Hematopoietic multipotent progenitor cell treated with erythropoietin and hydrocortisone succinate and interleukin-3 and kit ligand, for 17 days (in vitro differentiated cells): Measurements from ENCODE around the gene DOK1.
"Not testable (repeated sequence)": the region's sequence is repeated elsewhere in the genome, so short reads cannot be mapped to it uniquely, and the experiment has no call there.

Experiments
- DNase-seq: peaks from one replicate; pipeline ENCODE4 v3.0.0-alpha.2; 2015; ENCODE audit warnings: low spot score

DOK1 gene

DNA sequence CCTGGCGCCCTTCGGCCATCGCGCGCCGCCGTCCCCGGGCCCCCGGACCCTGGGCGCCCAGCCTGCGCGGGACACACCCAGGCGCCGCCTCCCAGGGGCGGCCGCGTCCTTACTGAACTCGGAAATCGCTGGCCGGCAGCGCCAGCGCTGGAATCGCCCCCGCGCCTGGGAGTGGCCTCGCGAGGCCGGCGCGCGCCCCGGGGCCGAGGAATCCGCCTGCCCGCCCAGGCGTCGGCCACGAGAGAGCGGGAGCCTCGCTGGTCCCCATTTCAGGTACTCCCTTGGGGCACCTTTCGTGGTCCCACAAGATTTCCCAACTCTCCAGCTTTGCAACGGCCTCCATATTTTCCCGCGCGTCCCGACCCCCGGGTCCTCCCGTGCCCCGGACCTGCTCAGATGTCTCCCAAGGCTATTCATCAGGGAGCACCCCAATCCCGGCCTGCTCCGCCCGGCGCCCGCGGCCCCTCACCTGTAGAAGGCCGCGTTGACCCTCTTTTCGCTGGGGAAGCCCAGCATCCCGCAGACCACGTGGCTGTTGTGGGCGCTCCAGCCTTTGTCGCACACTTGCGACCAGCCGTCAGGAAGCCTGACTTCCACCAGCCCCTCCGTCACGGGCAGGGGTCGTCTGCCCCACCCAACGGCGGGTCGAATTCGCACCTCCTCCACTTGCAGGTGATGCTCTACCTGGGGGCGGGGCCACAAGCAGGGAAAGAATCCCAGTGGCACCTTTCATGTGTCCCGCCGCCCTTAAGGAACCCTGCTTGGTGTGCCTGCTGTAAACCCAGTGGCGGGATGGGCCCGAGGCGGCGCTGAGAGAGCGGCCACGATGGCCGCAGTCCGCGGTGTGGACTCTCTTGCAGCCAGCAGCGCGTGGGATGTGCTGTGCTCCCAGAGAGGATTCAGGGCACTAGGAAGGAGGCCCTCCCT, 5.4 kb upstream of the DOK1 start:
- DNase-seq, result peak; percentile 18

DNA sequence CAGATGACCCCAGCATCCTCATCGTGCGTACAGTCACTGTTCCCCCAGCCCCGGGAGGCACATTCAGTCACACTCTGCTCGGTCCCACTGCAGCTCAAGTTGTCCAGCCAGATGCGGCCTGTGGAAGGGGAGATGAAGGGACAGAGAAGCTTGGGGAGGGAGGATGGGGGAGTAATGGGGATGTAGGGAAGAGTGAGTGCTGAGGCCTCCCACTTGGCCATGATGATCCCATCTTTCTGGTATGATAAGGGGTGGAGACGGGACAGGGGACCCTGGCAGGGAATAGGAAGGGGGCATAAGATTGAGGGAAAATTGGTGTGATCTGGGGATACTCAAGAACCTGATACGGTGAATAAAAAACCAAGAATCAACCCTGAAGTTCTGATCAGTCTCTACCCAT, 4.3 kb upstream of the DOK1 start:
- no peak for DNase-seq

DNA sequence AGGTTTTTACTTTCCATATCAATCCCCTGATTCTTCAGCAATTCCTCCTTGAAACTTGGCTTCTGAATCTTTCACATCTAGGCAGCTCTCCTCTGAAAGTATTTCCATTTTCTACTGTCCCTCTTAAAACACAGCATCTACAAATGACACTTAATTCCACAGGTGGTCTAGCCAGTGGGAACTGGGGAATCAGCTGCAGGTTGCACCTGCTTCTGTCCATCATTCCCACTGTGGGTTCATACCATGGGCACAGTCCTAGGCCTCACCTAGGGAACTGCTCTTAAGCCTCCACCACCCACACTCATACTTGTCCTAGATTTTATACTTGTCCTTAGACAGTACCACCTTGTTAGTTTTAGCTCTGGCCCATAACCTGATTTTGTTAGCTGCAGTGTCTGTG, 3.0 kb upstream of the DOK1 start:
- no peak for DNase-seq

DNA sequence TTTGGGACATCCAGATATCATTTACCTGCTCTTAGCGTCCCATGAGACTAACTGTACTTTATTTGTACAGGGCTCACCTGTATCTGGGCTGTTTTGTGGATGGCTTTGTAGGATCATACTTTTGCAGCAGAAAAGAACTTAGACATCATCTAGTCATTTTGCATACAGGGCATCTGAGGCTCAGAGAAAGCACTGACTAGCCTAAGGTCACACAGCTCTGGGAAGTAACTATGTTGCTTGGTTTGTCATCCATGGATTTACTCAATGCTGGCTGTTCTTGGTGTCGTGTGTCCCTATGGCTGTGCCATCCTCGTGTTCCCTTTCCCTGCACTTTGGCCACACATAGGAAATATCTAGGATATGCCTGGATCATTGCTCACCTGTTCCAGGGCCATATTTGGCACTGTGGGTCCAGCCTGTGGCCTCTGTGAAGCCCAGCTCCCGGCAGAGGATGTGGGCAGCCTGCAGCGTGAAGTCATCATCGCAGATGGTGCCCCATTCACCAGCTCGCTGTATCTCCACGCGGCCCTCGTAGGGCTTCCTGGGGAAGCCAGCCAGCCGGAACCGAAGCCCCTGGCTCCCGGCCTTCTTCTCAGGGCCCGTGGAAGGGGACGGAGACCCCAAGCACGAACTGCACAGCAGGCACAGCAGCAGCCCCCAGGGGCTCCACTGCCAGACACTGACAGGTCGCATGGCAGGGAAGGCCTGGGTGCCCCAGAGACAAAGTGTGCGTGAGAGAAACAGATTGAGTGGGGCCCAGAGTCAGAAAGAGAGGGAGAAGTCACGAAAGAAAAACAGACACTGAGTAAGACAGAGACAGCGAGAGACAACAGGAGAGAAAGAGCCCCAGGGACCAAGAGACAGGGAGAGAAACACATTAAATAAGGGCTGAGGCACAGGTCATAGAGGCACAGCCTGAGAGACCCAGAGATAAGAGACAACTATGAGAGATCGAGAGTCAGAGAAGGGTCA, 2.3 kb upstream of the DOK1 start:
- no peak for DNase-seq

DNA sequence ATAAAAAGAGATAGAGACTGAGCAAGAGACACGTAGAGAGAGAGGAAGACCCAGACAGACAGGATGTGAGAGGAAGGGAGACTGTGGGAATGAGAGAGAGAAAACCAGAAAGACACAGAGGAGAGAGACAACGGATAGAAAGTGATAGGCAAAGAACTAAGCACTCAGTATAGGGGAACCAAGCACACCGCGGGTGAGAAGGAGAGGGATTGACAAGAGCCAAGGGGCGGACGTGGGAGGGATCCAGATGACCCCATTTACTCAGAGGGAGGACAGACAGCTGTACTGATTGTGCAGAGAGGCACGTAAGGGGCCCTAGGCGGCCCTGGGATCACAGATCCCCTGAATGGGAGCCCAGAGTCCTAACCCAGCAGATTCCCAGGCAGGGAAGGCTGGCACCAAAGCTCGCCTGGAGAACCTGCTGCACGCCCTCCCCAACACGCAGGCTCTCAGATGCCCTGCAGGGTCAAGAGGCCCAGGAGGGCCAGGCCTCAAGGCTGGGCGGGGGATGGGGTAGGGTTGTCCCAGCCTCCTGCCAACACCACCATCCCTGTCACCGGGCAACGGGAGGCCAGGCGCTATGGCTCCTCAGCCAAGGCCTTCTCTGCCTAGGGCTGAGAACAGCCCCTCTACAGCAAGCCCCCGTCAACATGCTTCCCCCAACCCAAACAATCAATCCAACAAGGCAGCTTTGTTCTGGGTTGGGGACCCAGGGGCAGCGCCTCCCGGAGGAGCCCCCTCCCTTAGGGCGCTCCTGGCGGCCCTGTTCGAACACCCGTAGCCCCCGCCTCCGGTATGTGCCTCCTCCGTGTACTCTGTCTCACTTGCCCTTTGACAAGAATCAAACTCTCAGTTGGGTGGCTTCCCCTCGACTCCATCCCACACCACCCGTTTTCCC, 1.4 kb upstream of the DOK1 start:
- no peak for DNase-seq

DNA sequence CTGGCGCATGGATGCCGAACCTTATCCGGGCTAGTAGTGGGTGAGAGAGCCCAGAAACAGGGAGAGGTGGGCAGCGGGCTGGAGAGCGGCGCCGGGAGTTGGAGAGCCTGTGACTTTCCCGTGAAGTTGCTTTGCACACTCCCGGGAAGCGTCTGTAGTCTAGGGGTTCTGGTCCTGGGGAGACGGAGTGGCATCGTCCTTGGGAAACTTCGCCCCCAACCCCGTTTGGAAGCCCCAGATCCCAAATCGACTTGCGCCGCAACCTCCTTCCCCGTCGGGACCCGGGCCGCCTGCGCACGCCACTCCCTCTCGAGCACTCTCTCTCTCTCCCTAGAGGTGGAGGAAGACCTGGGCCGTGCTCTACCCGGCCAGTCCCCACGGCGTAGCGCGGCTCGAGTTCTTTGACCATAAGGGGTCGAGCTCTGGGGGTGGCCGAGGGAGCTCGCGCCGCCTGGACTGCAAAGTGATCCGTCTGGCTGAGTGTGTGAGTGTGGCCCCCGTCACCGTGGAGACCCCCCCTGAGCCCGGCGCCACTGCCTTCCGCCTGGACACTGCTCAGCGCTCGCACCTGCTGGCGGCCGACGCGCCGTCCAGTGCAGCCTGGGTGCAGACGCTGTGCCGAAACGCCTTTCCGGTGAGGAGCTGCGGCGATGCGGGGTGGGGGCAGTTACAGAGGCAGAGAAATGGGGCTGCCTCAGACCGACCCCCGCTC, 456 bp downstream of the DOK1 start:
- DNase-seq, result no peak

DNA sequence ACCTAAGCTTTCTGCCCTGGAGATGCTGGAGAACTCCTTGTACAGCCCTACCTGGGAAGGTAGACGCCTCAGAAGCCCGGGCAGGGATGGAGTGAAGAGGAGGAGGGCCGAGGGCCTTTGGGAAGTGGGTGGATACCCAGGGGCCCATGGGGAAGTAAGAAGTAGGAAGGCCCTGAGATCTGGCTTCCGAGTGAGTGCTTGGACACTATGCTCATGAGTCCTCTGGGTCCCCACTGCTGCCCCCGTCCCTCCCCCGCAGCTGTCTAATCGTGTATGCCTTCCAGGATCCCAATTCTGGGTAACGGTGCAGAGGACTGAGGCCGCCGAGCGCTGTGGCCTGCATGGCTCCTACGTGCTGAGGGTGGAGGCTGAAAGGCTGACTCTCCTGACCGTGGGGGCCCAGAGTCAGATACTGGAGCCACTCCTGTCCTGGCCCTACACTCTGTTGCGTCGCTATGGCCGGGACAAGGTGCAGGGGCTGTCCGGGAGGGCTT, 1.1 kb downstream of the DOK1 start:
- DNase-seq, result no peak

DNA sequence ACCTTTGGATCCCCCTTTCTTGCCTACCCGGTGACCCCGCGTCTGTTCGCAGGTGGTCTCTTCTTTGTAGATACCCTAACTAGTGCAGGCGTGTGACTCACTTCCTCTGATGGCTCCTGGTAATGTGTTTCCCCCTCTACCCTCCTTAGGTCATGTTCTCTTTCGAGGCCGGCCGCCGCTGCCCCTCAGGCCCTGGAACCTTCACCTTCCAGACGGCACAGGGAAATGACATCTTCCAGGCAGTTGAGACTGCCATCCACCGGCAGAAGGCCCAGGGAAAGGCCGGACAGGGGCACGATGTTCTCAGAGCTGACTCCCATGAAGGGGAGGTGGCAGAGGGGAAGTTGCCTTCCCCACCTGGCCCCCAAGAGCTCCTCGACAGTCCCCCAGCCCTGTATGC, 1.6 kb downstream of the DOK1 start:
- no peak for DNase-seq

DNA sequence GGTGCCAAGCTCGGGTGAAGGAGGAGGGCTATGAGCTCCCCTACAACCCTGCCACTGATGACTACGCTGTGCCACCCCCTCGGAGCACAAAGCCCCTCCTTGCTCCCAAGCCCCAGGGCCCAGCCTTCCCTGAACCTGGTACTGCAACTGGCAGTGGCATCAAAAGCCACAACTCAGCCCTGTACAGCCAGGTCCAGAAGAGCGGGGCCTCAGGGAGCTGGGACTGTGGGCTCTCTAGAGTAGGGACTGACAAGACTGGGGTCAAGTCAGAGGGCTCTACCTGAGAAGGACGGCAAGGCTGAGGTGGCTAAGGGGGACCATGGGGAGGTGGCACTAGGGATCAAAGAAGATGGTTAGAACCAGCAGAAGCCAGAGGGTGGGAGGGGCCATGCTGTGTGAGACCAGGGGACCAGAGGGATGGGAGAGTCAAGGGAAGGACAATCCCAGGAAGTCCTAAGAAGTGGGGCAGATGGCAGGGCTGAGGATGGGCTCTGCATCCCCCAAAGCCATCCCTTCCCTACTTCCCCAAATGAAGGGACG, 2.4 kb downstream of the DOK1 start:
- DNase-seq, result no peak

DNA sequence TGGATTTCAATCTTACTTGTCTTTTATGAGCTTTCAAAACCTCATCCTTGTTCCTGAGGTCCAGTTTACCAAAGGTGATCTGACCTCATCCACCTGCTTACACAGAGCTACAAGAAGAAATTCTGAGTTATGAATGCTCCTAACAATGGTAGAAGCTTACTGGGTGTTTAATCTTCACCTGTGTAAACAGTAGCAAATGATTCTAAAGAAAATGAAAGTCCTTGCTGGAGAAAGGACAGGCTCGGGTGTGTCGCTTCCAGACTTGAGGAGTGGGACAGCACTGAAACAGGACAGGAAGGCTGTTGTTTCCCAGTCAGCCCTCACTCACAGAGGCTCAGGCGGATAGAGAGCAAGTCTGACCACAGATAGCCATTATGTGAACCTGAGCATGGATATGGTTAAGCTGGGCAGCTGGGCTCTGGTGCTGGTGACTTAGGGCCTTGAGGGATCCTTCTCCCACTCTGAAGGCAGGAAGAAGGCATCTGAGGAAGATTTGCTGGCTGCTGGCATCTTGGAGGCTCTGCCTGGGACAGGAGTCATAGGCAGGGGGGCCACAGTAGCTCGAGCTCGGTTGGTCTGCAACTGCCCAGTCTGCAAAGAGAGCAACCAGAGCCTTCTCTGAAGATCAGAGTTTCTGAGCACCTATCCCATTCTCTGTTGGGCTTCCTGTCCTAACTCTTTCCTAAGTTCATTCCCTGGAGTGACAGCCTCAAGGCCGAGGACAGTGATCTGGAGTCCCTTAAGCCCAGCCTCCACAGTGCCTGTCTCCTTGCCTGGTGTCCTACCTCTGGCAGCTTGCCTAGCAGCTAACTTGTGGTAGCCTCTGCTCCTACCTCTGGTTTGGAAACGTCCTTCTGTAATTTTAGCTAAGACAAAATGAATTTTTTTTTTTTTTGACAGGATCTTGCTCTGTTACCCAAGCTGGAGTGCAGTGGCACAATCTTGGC, 4.0 kb downstream of the DOK1 start:
- DNase-seq, result no peak

DNA sequence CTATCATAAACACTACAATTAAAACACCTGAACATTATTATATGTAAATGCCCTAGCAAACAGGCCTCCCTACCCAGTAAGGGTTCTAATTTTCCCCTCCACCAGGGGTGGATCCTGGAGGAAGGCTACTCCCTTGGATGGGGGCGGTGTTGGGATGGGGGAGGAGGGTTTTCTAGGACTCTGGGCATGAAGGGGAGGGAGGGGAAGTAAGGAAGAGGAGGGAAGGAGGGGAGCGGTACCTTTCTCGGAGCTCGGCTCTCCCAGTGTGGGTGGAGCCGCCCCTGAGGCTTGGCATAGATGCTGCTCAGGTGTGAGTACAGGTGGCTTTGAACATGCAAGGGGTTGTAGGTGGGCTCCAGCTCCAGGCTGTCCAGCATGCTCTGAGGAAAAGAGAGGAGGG, 5.4 kb downstream of the DOK1 start:
- DNase-seq, result no peak

DNA sequence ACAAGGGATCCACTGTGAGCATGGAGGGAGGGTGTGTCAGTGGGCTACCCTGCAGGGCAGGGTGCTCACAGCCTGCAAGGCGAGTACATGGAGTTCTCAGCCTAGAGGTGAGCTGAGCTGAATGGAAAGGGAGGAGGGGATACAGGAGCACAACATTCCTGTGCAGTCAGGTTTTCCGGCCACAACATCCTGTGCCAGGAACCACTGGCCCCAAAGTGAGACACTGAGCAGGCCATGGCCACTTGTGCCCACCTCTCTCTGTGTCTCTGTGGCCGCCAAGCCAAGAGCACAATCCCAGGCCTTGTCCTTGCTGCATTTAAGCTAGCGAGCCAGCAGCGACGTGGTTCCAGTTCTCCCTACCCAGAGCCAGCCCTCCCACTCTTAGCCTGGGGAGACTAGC, 6.1 kb downstream of the DOK1 start:
- no peak for DNase-seq

DNA sequence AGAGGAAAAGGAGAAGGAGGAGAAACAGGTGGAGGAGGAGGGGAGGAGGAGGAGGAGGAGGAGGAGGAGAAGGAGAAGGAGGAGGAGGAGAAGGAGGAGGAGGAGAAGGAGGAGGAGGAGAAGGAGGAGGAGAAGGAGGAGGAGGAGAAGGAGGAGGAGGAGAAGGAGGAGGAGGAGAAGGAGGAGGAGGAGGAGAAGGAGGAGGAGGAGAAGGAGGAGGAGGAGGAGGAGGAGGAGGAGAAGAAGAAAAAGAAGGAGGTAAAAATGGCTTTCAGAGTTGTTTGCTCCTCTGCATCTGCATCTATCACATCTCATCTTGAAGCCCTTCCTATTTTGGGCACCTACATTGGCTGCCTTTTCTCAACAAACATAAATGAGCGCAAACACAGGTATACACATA, 6.5 kb downstream of the DOK1 start:
- not testable (repeated sequence) for DNase-seq

DNA sequence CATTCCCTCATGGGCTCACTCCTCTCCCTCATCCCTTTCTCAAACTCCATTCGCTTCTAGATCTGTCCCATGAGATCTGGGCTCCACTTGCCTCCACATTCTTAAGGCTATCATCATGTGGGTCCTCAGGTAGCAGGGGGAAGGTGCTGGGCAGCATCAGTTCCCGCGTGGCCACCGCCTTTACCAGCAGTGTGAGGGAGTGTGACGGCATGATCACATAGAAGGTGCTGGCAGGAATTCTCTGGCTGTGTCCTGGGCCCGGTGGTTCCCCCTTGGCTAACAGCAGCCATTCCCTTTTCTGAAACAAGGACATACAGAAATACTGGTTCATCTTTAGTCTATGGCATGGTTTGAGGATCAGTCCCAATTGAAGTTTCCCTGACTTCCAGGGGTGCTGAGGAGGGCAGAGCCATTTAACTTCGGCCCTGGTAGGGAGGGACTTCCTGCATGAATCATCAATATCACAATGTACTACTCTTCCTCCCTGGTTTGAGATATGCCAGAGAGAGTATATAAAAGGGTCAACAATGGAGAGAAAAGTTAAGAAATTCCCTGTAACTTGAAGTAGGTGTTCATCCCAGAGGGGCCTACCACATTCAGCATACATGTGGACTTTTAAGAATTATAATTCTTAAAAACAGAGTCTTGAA, 7.7 kb downstream of the DOK1 start:
- DNase-seq, result no peak

DNA sequence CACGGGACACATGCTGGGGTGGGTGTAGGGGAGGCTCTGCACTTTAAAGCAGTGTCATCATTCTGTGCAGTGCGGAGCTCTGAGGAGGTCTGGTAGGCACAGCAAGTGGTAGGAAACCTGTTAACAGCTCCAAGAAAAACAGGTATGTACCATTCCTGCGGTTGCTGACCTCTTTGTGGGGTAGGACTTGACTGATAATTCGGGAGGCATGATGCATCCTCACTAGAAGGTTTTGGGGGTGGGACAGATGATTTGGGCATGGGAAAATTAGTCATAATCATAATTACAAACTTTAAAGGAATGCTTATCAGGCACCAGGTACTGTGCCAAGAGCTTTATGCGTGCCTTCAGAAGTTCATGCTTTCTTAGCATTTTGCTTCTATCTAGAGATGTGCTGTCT, 9.7 kb downstream of the DOK1 start:
- DNase-seq, result no peak

DNA sequence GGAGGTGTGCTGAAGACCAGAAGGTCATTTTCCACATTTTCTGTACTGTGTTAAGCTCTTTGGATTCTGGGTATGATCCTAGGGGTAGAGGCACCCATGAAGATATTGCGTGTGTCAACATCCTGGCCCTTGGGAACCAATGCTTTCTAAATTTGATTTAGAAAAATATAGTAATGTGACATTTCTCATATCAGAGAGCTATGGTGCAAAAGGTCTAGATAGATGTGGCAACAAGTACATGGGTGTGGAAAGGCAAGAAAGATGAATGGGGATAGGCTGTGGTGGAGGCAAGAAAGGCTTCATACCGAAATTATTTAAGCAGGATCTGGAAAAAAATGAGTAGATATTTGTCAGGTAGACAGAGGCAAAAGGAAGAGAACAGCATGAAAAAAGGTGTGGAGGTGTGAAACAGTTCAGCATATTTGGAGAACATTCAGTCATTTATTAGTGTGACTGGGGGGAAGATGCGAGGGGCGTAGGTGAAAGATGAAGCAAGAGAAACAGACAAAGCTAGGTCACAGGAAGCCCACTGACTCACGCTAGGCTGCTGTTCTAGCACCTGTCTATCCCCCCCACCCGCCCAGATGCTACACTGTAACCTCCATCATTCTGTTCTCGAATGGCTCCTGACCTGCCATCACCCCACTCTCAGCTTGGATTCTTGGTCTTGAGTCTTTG, 11.7 kb downstream of the DOK1 start:
- DNase-seq, result no peak

DNA sequence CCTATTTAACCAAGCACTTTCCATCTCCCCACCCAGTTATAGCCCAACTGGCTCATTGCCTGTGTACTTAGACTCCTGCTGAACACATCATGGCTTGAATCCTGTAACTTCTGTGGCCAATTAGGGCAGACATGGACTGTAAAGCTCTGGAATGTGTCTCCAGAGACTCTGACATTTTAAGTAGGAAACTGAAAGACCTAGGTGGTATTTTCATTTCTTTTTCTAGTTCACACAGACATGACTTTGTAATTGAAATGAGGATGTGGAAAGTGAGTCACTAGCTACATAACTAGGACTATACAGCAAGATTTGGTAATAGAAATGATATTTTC, 12.2 kb downstream of the DOK1 start:
- DNase-seq, result no peak

DNA sequence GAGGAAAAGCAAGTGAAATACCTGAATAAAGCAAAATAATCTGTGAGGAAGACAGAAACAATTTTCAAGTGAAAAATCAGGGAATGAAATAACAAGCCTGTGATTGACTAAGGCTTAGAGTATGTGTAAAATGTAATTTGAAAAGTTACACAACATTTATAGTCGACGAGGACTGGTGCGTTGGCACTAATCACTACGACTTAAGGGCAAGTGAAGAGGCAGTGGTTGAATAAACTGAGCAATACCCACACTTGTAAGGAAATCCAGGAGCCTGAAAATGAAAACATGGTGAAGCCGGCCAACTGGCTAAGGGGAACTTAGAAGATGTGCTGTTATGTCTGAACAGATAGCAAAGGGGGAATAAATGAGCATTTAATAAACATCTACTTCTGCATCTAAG, 13.4 kb downstream of the DOK1 start:
- DNase-seq, result no peak

DNA sequence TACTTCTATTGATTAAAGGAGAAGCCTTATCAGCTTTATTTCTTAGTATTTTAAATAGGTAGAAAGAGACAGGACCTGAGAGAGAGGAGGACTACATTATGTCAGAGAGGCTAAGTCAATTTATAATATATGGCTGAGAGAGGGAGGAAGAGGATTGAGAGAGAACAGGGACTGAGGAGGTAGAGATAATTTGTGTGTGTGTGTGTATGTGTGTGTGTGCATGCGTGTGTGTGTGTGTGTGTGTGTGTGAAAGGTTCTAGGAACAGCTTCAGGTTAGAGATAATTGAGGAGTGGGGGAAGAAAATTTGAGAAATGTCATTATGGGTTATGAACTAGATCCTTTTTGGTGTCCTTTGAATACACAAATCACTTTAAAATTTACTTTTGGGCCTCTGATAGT, 15.2 kb downstream of the DOK1 start:
- no peak for DNase-seq
